ENCODE data around the gene CAMK1D.
"Not testable (repeated sequence)": the region's sequence is repeated elsewhere in the genome, so short reads cannot be mapped to it uniquely, and the experiment has no call there.

CAMK1D gene

GRCh38 chr10:12526311-12526710, 177.0 kb downstream of the CAMK1D start:
- DNase-seq: no peak

GRCh38 chr10:12529976-12530375, 180.6 kb downstream of the CAMK1D start:
- no peak for DNase-seq

- DNase-seq: no peak
Measured at GRCh38 chr10:12531305-12532220, 182.2 kb downstream of the CAMK1D start.

- no peak for DNase-seq
Measured at GRCh38 chr10:12533151-12533550, 183.8 kb downstream of the CAMK1D start.

- DNase-seq: no peak
Measured at GRCh38 chr10:12533723-12534122, 184.4 kb downstream of the CAMK1D start.

GRCh38 chr10:12534824-12535223, 185.5 kb downstream of the CAMK1D start:
- DNase-seq: no peak

GRCh38 chr10:12535656-12536055, 186.3 kb downstream of the CAMK1D start:
- DNase-seq: no peak

GRCh38 chr10:12538491-12538995, 189.2 kb downstream of the CAMK1D start:
- DNase-seq: peak; percentile 51

- peak; percentile 53 for DNase-seq
Measured at GRCh38 chr10:12539350-12540164, 190.2 kb downstream of the CAMK1D start.

- DNase-seq: peak; percentile 67
Measured at GRCh38 chr10:12540341-12540781, 191.0 kb downstream of the CAMK1D start.

GRCh38 chr10:12541446-12542067, 192.2 kb downstream of the CAMK1D start:
- DNase-seq: peak; percentile 31

GRCh38 chr10:12542133-12542670, 192.9 kb downstream of the CAMK1D start:
- DNase-seq: no peak

- DNase-seq: no peak
Measured at GRCh38 chr10:12543589-12543988, 194.2 kb downstream of the CAMK1D start.

GRCh38 chr10:12546160-12546802, 196.9 kb downstream of the CAMK1D start:
- not testable (repeated sequence) for DNase-seq

- peak; percentile 57 for DNase-seq
Measured at GRCh38 chr10:12547301-12547771, 198.0 kb downstream of the CAMK1D start.

- DNase-seq: peak; percentile 50
Measured at GRCh38 chr10:12549297-12549696, 199.9 kb downstream of the CAMK1D start.

- no peak for DNase-seq
Measured at GRCh38 chr10:12550994-12551393, 201.6 kb downstream of the CAMK1D start.

GRCh38 chr10:12556039-12556438, 206.7 kb downstream of the CAMK1D start:
- no peak for DNase-seq

GRCh38 chr10:12559578-12560178, 210.3 kb downstream of the CAMK1D start:
- DNase-seq: no peak

GRCh38 chr10:12561307-12561706, 212.0 kb downstream of the CAMK1D start:
- DNase-seq: no peak

GRCh38 chr10:12561720-12562119, 212.4 kb downstream of the CAMK1D start:
- DNase-seq: no peak

- no peak for DNase-seq
Measured at GRCh38 chr10:12563489-12563888, 214.1 kb downstream of the CAMK1D start.
